ENCODE measurements around the gene SLC5A1. TPM values are rescaled to one million over a fixed set of nuclear protein-coding genes. Genes with fewer than 3 reads are reported as not detected.

The SLC5A1 gene
- polyA plus RNA-seq, 3 donors = not detected

DNA sequence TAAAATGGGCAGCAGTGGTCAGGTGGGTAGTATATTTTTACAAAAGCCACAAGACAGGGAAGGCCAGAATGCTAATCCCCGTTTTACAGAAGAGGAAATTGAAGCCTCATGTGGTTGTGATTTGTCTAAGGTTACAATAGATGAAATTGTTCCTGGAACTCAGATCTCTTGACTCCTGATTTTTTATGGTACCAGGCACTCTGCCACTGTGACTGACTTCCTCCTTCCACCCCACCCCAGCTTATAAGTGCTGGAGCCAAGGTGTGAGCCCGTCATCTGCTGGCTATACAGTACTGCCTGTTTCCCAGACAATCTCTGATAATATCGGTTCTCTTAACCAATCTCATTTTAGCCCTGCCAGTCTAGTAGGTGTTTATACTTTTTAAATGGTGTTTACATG is 1.9 kb downstream of the SLC5A1 start:
- no peaks in the 10 kb centered on the region for H3K79me2 ChIP-seq (ENCODE audit: insufficient read depth, low read length)
- no peak overlapping the region for H3K4me3 Mint-ChIP-seq
- no peak overlapping the region for H3K27ac ChIP-seq (ENCODE audit: low read depth in 1 of 2, low read length in 2 of 2)
- no peaks in the 10 kb centered on the region for H4K20me1 ChIP-seq (ENCODE audit: insufficient read depth, low read length)
- no peak for DNase-seq
- H3K36me3 ChIP-seq (replicated peaks in 1 of 2; ENCODE audit: control insufficient read depth in 1 of 2, insufficient read depth in 2 of 2, low read length in 2 of 2) = no peaks in the 10 kb centered on the region
- WGBS (ENCODE audit: insufficient coverage) = 14% methylated on average over 1 of the region's 3 CpGs
- H2AFZ ChIP-seq (ENCODE audit: insufficient read depth, low read depth, low read length, poor library complexity, severe bottlenecking) = no peak overlapping the region
- no peak overlapping the region for H3K4me3 ChIP-seq (replicated peaks in 1 of 3; ENCODE audit: low read depth in 2 of 3, low read length in 3 of 3)
- no peaks in the 10 kb centered on the region for H3K9me3 Mint-ChIP-seq
- TF ChIP-seq, protein P1, sequence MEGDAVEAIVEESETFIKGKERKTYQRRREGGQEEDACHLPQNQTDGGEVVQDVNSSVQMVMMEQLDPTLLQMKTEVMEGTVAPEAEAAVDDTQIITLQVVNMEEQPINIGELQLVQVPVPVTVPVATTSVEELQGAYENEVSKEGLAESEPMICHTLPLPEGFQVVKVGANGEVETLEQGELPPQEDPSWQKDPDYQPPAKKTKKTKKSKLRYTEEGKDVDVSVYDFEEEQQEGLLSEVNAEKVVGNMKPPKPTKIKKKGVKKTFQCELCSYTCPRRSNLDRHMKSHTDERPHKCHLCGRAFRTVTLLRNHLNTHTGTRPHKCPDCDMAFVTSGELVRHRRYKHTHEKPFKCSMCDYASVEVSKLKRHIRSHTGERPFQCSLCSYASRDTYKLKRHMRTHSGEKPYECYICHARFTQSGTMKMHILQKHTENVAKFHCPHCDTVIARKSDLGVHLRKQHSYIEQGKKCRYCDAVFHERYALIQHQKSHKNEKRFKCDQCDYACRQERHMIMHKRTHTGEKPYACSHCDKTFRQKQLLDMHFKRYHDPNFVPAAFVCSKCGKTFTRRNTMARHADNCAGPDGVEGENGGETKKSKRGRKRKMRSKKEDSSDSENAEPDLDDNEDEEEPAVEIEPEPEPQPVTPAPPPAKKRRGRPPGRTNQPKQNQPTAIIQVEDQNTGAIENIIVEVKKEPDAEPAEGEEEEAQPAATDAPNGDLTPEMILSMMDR (IDR thresholded peaks at IDR 0.05) = no peak
- H3K4me1 Mint-ChIP-seq = no peaks in the 10 kb centered on the region
- no peaks in the 10 kb centered on the region for H3K4me1 ChIP-seq (ENCODE audit: control insufficient read depth in 1 of 2, insufficient read depth in 2 of 2, low read length in 2 of 2)
- H3K27ac Mint-ChIP-seq = no peak overlapping the region
- H3K9ac ChIP-seq (ENCODE audit: insufficient read depth, low read length, poor library complexity, severe bottlenecking) = no peak overlapping the region
- intact Hi-C loops (cut with micrococcal nuclease) = no loop called here
- H3K4me2 ChIP-seq (replicated peaks; ENCODE audit: extremely low read depth, low read length, poor library complexity, severe bottlenecking) = no peak overlapping the region
- H3K36me3 Mint-ChIP-seq = no peaks in the 10 kb centered on the region
- H3K9me3 ChIP-seq (replicated peaks in 1 of 2; ENCODE audit: control insufficient read depth in 1 of 2, insufficient read depth in 1 of 2, low read length in 2 of 2) = peaks cover 0 to 6% of the 10 kb centered on the region in 2 donors
- peaks cover 25 to 38% of the 10 kb centered on the region in 2 donors for H3K27me3 ChIP-seq (ENCODE audit: control insufficient read depth in 2 of 2, insufficient read depth in 2 of 2, low read length in 2 of 2)
- H3K27me3 Mint-ChIP-seq (ENCODE audit: low read depth in 3 of 3) = peaks cover 35 to 60% (median 45%) of the 10 kb centered on the region in 3 donors

DNA sequence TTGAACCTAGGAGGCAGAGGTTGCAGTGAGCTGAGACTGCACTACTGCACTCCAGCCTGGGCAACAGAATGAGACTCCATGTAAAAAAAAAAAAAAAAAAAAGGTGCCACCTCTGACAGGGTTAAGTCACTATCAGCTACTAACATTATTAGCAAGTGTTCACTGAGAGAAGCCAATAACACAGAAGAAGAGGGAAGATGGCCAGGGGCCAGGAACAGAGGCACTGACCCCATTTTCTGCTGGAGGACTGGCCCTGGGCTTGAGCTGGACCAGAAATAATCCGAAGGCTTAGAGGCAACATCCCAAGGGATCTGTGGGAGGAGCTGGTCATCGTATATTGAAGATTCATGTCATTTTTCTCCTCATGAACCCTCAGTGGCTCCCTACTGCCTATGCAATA is 5.0 kb downstream of the SLC5A1 start:
- H3K4me3 Mint-ChIP-seq = no peak overlapping the region
- Histone ChIP-seq H3K4me3 (replicated peaks in 1 of 3; ENCODE audit: low read depth in 2 of 3, low read length in 3 of 3) (no peak overlapping the region), H3K4me2 (replicated peaks; ENCODE audit: extremely low read depth, low read length, poor library complexity, severe bottlenecking) (no peak overlapping the region), H3K36me3 (replicated peaks in 1 of 2; ENCODE audit: control insufficient read depth in 1 of 2, insufficient read depth in 2 of 2, low read length in 2 of 2) (no peaks in the 10 kb centered on the region), H3K9ac (ENCODE audit: insufficient read depth, low read length, poor library complexity, severe bottlenecking) (no peak overlapping the region), H3K27ac (ENCODE audit: low read depth in 1 of 2, low read length in 2 of 2) (no peak overlapping the region), H3K9me3 (replicated peaks in 1 of 2; ENCODE audit: control insufficient read depth in 1 of 2, insufficient read depth in 1 of 2, low read length in 2 of 2) (peaks cover 0 to 4% of the 10 kb centered on the region in 2 donors), H4K20me1 (ENCODE audit: insufficient read depth, low read length) (no peaks in the 10 kb centered on the region), H3K4me1 (ENCODE audit: control insufficient read depth in 1 of 2, insufficient read depth in 2 of 2, low read length in 2 of 2) (peaks cover 15 to 29% of the 10 kb centered on the region in 2 donors), H3K79me2 (ENCODE audit: insufficient read depth, low read length) (no peaks in the 10 kb centered on the region), H2AFZ (ENCODE audit: insufficient read depth, low read depth, low read length, poor library complexity, severe bottlenecking) (no peak overlapping the region), H3K27me3 (ENCODE audit: control insufficient read depth in 2 of 2, insufficient read depth in 2 of 2, low read length in 2 of 2) (peaks cover 15 to 16% of the 10 kb centered on the region in 2 donors)
- no CpG with 5 or more reads among the region's 2 CpGs for WGBS (ENCODE audit: insufficient coverage)
- no peaks in the 10 kb centered on the region for H3K36me3 Mint-ChIP-seq
- H3K27ac Mint-ChIP-seq = peak overlapping the region in 1 of 7 donors; percentile 27
- intact Hi-C loops (cut with micrococcal nuclease) = no loop called here
- no peaks in the 10 kb centered on the region for H3K9me3 Mint-ChIP-seq
- TF ChIP-seq, protein P1 (IDR thresholded peaks at IDR 0.05) = no peak
- H3K27me3 Mint-ChIP-seq (ENCODE audit: low read depth in 3 of 3) = peaks cover 24 to 36% (median 28%) of the 10 kb centered on the region in 3 donors
- DNase-seq = no peak
- H3K4me1 Mint-ChIP-seq = peaks cover 23% of the 10 kb centered on the region

Data from CD14-positive monocyte (primary cell).